Activated CD4-positive, alpha-beta T cell treated with anti-CD3 and anti-CD28 coated beads, Interleukin-2, amount 50 U/mL, for 24 hours (primary cell): Measurements from ENCODE around the gene TPRG1L.
"Not testable (repeated sequence)": the region's sequence is repeated elsewhere in the genome, so short reads cannot be mapped to it uniquely, and the experiment has no call there.

Experiments used
- DNase-seq, 2 donors: peaks; one replicate each; pipeline ENCODE4 v3.0.0-alpha.2; 2020; ENCODE audit warnings: low read depth in 1 of 2, low spot score in 1 of 2

Gene TPRG1L

DNA sequence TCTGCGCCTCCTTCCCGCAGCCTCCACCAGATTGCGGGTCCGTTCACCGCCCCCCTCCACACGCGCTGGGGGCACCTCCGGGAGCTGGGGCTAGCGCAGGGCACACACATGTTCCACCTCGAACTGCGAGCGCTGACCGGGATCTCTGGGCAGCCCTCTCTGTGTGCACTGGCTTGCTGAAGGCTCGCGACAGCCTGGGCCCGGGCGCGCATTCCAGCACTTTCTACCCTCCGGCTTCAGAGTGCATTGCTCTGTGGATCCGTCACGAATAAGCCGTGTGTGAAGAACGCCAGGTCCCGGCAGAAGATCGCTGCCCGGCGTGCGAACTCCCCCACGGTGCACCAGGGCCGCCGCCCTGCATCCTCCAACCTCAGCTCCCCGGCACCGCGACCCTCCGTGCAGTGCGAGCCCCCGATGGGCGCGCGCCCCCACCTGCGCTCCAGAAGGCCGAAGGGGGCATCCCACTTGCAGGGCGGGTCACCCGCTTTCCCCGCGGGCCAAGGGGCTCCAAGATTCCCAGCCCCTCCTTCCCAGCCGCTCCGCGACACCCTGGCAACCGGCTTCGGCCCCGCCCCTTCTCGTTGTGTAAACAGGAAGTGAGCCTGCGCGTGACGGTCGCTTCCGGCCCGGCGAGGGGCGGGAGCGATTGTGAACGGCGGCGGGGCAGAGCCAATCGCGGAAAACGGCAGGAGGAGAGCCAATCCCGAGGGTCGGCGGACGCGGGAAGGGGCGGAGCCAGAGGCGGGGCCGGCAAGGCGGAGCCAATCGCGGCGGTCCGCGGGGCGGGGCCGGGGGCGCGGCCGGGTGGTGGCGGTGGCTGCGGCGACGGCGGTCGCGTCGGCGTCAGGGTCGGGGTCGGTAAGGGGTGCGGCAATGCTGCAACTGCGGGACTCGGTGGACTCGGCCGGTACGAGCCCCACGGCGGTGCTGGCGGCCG lies at the start of gene TPRG1L:
TSS of gene TPRG1L (plus strand) at position 816 of the 937 bp plus-strand sequence. CDS start at position 874, 58 bp downstream.
- peak; percentile 97 for DNase-seq

DNA sequence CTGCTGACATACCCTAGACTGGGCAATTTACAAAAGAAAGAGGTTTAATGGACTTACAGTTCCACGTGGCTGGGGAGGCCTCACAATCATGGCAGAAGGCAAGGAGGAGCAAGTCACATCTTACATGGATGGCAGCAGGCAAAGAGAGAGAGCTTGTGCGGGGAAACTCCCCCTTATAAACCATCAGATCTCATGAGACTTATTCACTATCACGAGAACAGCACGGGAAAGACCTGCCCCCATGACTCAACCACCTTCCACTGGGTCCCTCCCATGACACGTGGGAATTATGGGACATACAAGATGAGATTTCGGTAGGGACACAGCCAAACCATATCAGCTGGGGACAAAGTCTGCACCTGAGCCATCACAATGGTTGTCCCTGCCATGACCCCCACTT lies 49.3 kb upstream of the TPRG1L start:
- DNase-seq: not testable (repeated sequence)

DNA sequence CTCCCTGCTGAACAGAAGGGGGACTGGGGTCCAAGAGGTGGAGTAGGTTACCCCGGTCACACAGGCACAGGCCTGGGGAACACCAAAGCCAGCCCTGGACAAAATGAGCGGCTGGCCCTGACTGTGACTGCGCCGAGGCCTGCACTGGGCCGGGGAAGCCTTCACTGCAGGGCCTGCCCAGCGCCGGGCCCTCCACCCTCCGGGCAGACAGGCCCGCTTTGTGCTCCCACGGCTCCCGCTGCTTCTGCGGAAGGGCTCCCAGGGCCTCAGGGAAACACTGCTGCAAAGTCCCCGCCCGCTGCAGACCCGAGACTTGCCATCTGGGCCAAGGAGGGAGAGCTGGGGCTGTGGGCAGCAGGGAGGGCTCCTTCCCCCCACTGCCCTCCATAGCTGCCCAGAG lies 48.8 kb upstream of the TPRG1L start:
- DNase-seq: no peak

DNA sequence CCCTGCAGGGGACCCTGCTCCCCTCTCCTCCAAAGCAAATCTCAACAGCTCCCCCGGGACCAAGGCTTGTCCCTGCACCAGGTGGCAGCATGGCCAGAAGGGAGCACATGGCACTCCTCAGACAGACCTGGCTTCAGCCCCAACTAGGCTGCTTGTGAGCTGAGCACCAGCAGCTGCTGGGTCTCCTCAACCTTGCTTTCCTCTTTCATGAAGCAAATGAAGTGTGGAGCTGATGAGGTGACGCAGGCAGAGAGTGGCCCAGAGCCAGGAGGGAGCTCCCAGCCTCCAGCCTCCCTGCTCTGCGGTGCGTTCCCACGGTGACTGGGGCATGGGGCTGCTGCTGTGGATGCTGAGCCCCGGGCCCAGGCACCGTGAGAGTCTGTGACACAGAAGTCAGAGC lies 47.5 kb upstream of the TPRG1L start:
- no peak for DNase-seq

DNA sequence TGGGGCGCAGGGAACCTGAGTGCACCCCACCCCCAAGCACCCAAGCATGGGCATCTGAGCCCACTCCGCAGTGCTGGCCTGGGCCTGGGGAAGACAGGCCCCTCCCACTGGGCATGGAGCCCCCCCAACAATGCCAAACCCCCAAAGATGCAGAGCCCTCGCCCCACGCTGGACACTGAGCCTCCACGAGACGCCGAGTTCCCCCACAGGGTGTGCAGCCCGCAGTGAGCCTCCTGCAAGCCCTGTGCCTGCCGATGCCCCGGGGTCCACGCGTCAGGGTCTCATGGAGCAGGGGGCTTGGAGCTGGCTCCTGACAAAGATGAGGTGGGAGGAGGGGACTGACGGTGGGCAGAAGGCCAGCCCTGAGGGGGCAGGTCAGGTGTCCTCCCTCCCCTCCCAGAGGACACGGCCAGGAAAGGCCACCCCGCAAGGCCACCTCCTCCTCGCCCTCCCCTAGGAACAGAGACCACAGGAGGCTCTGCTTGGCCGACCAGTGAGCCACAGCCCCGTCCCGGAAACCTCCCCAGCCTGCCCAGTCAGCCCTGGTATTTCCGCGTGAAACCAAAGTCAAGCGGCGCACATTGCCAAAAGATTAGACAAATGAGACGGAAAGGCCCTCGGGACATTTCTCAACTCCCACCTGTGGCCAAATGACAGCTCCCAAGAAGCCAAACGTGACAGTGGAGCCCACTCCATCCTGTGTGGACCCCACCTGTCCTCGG lies 46.9 kb upstream of the TPRG1L start:
- DNase-seq: no peak

DNA sequence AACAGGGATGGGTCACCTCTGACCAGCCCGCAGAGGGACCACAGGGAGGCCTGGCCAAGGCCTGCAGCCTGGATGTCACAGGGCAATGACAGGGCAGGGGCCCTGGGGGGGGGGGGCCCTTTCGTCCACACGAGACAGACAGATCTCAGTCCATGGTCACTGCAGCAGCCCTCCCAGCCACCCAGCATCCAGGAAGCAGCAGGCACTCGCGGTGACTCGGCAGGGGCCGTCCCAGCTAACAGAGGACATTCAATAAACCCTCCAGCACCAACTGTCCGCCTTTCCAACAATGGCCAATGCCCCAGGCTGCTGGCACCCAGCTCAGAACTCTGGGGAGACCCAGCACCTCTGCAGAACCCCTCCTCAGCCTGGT lies 46.4 kb upstream of the TPRG1L start:
- no peak for DNase-seq

DNA sequence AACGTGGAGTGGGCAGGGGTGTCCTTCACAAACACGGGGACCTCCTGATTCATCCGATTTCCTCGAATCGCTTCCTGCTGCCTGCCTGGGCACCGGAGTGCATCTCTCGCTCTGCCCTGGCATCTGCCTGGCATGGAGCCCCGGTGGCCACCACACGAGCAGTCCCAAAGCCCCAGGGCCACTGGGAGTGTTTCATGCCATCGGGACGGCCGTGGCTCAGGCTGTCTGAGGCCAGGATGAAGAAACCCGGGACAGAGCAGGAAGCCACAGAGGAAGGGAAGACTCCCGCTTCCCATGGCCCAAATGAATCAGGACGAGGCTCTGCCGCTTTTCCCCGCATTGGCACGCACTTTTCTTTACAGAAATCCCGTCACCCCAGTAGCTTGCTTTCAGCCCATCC lies 45.9 kb upstream of the TPRG1L start:
- DNase-seq: no peak

DNA sequence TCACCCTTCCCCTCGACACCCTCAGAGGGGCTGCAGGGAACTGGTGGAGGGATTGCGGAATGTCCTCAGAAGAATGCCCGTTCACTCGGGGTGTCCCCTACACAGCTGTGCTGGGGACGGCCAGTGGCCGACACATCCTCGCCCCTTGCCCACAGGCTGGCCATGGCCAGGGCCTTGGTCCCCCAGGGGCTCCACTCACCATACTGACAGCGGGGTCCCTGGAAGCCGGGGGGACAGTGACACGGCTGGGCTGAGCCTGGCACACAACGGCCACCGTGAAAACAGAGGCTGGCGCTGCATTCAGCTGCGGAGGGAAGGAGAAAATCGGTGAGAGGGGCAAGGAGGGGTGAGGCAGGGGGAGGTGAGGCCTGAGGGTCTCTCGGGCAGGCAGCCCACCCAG lies 45.2 kb upstream of the TPRG1L start:
- DNase-seq: no peak

DNA sequence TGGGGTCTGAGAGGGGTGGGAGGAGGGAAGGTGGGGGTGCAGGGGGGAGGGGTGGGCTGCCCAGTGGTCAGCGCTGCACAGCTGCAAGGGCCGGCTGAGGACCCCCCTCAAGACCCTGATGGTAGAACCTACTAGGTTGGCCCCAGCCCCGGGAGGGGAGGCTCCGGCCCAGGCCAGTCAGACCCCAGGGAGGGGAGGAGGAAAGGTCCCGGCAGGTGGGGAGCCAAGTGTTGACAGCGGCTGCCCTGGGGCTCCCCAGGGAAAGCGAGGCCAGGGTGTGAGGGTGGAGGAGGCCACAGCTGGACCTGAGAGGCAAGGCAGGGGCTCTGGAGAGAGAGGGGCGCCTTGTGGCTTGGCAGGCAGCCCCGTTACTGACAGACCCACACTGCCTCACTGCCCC lies 44.6 kb upstream of the TPRG1L start:
- no peak for DNase-seq

DNA sequence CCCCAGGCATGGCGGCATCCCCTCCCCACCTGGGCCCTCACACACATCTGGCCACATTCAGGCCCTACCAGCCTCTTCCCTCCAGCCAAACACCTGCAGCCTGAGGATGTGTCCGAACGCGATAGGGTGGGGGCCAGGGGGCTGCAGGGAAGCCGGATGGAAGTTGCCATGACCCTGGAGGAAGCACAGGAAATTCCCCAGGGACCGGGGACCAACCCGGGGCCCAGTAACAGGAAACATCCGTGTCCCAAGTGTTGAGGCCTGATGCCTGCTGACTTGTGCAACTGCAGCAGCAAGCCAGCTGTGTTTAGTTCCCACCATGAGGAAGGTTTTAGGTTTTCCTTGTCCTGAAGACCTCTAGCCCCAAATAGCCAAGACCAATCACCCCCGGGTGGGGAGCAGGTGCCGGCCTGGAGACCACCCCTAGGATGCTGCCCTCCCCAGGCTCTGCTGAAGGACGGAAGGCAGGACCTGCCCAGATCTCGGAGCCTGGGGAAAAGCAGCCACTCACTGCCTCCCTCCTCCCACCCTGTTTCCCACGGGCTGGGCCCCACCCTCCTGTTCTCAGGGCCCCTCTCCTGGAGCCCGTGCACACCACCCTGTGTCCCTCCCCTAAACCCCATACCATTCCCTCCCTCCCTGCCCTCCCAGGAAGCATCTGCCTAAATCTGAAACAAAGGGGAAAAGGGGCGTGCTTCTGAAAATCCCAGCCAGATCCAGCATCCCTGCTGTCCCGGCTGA lies 43.3 kb upstream of the TPRG1L start:
- DNase-seq: no peak

DNA sequence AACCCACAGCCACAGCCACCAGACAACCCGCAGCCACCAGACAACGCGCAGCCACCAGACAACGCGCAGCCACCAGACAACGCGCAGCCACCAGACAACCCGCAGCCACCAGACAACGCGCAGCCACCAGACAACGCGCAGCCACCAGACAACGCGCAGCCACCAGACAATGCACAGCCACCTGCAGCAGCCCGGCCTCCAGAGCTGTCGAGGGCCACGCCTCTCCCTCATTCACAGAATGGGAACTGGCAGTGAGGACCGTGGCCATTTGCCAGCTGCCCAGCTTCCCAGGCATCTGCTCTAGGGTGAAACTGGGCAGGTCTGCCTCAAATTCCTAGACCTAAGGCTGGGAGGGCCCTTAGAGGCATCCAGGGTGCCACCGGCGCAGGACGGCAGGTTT lies 41.1 kb upstream of the TPRG1L start:
- DNase-seq: not testable (repeated sequence)

DNA sequence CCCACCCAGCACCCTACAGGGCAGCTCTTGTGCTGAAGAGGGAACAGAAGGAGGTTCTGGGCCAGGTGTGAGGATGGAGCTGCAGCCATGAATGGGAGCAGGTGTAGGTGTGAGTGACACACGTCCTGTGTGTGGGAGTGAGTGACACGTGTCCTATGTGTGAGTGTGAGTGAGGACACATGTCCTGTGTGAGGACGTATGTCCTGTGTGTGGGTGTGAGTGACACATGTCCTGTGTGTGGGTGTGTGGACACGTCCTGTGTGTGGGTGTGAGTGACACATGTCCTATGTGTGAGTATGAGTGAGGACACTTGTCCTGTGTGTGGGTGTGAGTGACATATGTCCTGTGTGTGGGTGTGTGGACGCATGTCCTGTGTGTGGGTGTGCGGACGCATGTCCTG lies 39.9 kb upstream of the TPRG1L start:
- DNase-seq: no peak

DNA sequence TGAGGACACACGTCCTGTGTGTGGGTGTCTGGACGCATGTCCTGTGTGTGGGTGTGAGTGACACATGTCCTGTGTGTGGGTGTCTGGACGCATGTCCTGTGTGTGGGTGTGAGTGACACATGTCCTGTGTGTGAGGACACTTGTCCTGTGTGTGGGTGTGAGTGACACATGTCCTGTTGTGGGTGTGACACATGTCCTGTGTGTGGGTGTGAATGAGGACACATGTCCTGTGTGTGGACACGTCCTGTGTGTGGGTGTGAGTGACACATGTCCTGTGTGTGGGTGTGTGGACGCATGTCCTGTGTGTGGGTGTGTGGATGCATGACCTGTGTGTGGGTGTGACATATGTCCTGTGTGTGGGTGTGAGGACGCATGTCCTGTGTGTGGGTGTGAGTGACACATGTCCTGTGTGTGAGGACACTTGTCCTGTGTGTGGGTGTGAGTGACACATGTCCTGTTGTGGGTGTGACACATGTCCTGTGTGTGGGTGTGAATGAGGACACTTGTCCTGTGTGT lies 39.4 kb upstream of the TPRG1L start:
- not testable (repeated sequence) for DNase-seq

DNA sequence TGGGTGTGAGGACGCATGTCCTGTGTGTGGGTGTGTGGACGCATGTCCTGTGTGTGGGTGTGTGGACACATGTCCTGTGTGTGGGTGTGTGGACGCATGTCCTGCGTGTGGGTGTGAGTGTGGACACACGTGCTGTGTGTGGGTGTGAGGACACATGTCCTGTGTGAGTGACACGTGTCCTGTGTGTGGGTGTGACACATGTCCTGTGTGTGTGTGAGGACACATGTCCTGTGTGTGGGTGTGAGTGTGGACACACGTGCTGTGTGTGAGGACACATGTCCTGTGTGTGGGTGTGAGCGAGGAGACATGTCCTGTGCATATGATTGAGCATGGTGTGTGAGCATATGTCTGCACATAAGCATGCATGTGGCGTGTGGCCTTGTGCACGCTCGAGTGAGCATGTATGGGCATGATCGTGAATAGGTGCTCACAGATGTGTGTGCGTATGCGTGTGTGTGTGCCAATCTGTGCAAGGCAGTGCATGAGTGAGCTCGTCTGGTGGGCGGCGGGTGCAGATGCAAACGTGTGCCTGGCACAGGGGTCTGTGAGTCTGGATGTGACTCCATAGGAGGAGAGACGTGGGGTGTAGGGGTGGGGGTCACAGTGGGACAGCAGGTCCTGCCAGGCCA lies 38.8 kb upstream of the TPRG1L start:
- DNase-seq: no peak

DNA sequence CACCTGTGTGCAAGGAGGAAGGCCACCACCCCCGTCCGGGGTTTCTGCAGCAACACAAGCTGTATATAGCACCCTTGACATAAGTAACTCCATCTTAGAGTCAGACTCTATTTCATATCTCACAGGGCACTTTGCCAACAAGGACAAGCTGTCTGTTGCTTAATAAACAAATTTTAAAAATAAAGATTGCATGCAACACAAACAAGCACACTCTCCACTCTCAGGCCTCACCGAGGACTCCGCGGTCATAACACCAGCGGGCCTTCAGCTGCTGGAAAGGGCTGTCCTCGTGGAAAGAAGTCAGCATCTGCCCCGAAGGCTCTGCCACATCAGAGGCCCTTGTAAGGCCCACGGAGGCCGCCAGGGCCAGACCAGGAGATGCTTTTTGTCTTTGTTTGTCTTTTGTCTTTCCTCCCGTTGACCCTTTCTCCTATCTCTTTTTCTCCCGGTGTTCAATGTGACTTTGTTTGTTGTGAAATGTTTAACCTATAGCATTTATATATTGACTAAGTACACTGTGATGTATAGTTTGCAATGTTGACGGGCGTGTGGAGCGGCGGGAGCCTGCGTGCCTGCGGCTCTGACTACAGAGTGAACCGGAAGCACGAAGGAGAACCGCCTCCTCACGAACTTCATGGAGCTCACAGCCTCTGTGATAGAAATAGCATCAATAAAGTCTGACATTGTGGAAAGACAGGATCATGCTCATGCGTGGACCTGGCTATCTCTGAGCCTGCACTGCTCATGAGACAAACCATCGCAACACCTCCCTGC lies 37.6 kb upstream of the TPRG1L start:
- DNase-seq: no peak

DNA sequence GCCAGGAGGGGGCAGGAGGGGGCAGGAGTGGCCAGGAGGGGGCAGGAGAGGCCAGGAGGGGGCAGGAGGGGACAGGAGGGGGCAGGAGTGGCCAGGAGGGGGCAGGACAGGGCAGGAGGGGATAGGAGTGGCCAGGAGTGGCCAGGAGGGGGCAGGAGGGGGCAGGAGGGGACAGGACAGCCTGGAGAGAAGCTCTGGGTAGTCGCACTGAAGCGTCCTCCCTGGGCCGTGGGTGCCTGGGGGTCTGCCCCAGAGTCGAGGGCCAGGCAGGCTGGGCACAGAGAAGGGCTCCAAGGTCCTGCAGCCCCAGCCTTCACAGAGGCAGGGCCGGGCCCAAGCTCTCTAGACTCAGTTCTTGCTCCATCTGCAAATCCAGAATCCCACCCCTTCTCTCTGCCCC lies 36.4 kb upstream of the TPRG1L start:
- no peak for DNase-seq

DNA sequence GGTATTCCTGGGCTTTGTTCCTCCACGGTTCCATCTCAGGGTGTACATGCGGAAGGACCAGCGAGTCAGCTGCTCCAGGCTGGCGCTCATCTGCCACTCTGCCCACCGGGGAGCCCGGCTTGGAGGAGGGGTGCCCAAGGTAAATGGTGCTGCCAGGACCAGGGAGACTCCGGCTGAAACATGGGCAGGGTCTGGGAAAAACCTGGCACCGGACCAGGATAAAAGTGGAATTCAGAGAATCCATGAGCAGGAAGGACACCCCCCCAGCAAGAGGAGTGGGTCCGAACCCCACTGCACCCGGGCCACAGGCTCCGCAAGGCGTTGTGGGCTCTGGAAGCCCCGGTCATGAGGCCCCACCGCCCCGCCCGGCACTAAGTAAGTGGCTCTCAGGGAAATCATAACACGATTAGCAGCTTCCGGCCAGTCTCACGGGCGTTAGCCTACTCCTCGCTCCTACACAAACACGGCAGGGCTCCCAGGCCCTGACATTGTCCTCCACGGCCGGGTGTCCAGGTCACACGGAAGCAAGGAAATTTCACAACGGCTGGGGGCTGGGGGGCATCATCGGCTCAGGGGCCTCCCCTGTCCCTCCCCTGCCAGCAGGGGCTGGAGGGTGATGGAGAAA lies 34.6 kb upstream of the TPRG1L start:
- no peak for DNase-seq

DNA sequence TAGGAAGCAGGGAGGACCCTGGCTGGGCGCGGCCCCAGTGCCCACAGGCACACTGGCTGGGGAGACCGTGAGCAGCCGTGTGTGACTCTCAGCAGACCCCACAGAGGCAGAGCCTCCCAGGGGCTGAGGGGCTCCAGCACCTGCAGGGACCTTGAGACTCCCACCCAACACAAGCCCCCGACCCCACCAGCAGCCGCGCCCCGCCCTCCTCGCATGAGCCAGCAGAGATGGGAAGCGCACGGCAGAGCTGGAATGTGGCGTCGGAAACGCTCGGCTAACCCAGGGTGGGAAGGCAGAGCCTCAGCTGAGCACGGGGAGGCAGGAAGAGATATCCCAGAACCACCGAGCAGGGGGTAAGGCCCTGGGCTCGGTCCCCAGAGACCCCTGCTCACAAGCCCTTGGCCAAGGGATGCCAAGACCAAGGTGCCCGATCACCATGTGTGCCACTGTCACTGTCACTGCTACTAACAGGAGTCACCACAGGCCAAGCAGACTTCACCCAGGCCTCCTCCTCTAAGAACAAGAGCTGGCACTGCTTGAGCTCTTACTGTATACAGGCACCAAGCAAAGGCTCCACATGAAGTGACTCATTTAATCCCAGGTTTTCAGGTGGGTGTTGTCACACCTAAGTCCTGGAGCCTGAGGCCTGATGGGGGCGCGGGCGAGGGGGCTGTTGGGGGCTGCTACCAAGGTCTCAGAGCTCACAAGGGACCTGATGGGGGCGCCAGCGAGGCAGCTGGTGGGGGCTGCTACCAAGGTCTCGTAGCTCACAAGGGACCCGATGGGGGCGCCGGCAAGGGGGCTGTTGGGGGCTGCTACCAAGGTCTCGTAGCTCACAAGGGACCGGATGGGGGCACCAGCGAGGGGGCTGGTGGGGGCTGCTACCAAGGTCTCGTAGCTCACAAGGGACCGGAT lies 33.6 kb upstream of the TPRG1L start:
- no peak for DNase-seq

DNA sequence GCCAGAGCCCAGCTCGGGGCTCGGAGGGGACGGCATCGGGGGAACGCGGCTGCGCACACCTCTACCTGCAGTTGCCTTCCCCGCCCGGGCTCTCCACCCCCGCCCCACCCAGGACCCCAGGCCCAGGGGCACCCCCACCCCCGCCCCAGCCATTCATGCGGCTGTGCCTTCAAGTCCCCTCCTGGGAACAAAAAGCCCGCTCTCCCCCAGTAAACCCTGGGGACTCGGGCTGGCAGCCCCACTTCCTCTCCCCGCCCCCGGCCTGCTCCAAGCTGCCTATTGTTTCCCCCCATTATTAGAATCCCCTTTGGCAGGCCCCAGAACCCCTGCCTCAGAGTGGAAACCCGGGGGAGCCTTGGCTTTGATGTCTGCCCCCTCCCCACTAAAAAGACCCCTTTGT lies 31.5 kb upstream of the TPRG1L start:
- DNase-seq: no peak
